ENCODE measurements around the gene TATDN3.

DNA sequence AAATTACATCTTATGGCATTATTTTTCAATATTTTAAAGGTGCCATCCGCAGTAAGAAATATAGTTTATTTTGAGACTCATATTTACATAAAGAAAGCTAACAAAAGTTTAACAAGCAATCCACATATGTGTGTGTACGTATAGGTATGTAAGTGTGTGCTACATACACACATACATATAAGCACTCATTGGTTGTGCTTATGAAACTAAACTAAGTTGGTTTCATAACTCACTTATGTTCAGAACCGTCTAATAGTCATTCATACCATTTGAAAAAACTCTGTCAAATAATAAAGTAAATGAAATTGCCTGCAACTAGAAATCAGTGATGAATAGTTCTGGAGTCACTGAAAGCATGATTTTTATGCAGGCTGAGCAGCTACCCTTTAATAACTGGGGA is 14.1 kb downstream of the TATDN3 start:
- TF ChIP-seq CEBPB (tag; IDR thresholded peaks at IDR 0.05) (no peak), ZNF561 (CRISPR knock-in tag; conservative IDR thresholded peaks at IDR 0.05) (no peak), SRF (CRISPR knock-in tag; IDR thresholded peaks at IDR 0.05) (no peak), IRF2 (CRISPR knock-in tag; IDR thresholded peaks at IDR 0.05) (no peak), MAFF (IDR thresholded peaks at IDR 0.05; ENCODE audit: low read length) (no peak)
- TF ChIP-seq, protein P1, sequence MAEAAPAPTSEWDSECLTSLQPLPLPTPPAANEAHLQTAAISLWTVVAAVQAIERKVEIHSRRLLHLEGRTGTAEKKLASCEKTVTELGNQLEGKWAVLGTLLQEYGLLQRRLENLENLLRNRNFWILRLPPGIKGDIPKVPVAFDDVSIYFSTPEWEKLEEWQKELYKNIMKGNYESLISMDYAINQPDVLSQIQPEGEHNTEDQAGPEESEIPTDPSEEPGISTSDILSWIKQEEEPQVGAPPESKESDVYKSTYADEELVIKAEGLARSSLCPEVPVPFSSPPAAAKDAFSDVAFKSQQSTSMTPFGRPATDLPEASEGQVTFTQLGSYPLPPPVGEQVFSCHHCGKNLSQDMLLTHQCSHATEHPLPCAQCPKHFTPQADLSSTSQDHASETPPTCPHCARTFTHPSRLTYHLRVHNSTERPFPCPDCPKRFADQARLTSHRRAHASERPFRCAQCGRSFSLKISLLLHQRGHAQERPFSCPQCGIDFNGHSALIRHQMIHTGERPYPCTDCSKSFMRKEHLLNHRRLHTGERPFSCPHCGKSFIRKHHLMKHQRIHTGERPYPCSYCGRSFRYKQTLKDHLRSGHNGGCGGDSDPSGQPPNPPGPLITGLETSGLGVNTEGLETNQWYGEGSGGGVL (CRISPR knock-in tag; IDR thresholded peaks at IDR 0.05) = no peak
